Breast epithelium (tissue), 4 donors: ENCODE measurements around the gene RFX1. TPM values are rescaled to one million over a fixed set of nuclear protein-coding genes. Genes with fewer than 3 reads are reported as not detected.

ENCODE experiments used
- DNase-seq, 2 donors: peaks; one replicate each; pipeline ENCODE4 v3.0.0-alpha.2; 2019; ENCODE audit warnings: low spot score in 2 of 2
- H3K27ac ChIP-seq, 2 donors: fragments of 200-600 bp; sonication (generic) in 1 of 2; one replicate each; pipeline ENCODE4 v1.5.1; 2016 to 2019; ENCODE audit warnings: mild to moderate bottlenecking in 1 of 2
- H3K27me3 ChIP-seq, 2 donors: fragments of 200-600 bp; sonication (generic) in 1 of 2; one replicate each; pipeline versions ENCODE4 v1.5.1 to v1.6.0; 2017 to 2019; ENCODE audit warnings: control low read depth in 1 of 2, mild to moderate bottlenecking in 1 of 2
- H3K36me3 ChIP-seq: fragments of 200-600 bp; one replicate; pipeline ENCODE4 v1.5.1; 2019
- H3K4me1 ChIP-seq, 2 donors: fragments of 200-600 bp; sonication (generic); one replicate each; pipeline ENCODE4 v1.5.1; 2016 to 2019; ENCODE audit warnings: control low read depth in 1 of 2
- H3K4me3 ChIP-seq, 3 donors: fragments of 200-600 bp; sonication (generic); 1 replicate in 2 of 3; 2 replicates in 1 of 3; pipeline ENCODE4 v1.5.1; 2016 to 2019; ENCODE audit warnings: mild to moderate bottlenecking in 3 of 3, moderate library complexity in 2 of 3
- H3K9me3 ChIP-seq, 2 donors: fragments of 200-600 bp; sonication (generic) in 1 of 2; one replicate each; pipeline ENCODE4 v1.5.1; 2016 to 2019; ENCODE audit warnings: control low read depth in 1 of 2
- POLR2A ChIP-seq: fragments of 450-650 bp; IDR thresholded peaks from one replicate; pipeline ENCODE4 v1.6.1; 2016; ENCODE audit warnings: antibody characterized with exemption, mild to moderate bottlenecking, moderate library complexity
- POLR2AphosphoS5 ChIP-seq, 3 donors: sonication (generic); formaldehyde crosslinking; IDR thresholded peaks; one replicate each; pipeline ENCODE4 v1.6.1; 2017; ENCODE audit warnings: antibody characterized with exemption in 3 of 3
- intact Hi-C: fragments of 100-400 bp; cut with DNase I; formaldehyde crosslinking; loops from one replicate; pipeline ENCODE4 v1.15.1; 2023; ENCODE audit warnings: low total_unique reads
- total RNA-seq, 3 donors: library from RNA; depleted of rRNA; stranded (reverse); fragments of >200 nt; gene quantifications; one replicate each; pipeline ENCODE4 v1.1.0, GENCODE V29; 2016
- TF ChIP-seq, protein P1 (sequence below), 3 donors: fragments of 450-650 bp; IDR thresholded peaks; one replicate each; pipeline ENCODE4 v1.5.1; 2016 to 2017; ENCODE audit warnings: antibody characterized with exemption in 3 of 3, mild to moderate bottlenecking in 3 of 3, moderate library complexity in 3 of 3

The RFX1 gene
- total RNA-seq, 3 donors from 2014 or later = 2.6 to 3.7 (median 3.6) TPM

DNA sequence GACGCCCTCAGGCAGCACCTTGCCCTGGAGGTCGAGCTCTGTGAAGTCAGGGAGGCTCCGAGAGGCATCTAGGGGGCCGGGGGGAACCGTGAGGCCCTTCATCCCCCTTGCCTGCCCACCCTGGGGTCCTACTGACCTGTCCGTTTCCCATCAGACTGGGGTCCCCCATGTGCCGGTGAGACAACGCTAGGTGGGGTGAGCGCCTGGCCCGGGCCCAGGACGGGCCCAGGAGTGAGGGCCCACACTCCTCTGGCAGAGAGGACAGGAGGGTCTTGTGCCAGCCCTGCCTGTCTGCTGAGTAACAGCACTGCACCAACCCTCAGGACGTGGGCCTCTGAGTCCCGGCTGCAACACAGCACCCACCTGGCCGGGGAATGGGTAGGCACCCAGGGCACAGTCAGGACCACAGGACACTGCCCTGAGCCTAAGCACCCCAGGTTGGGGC is 39.4 kb downstream of the RFX1 start:
- DNase-seq = no peak
- Histone ChIP-seq H3K27ac (no peak overlapping the region), H3K27me3 (no peaks in the 10 kb centered on the region), H3K4me1 (no peaks in the 10 kb centered on the region), H3K36me3 (peaks cover 16% of the 10 kb centered on the region), H3K9me3 (no peaks in the 10 kb centered on the region), H3K4me3 (no peak overlapping the region)
- TF ChIP-seq, protein P1, sequence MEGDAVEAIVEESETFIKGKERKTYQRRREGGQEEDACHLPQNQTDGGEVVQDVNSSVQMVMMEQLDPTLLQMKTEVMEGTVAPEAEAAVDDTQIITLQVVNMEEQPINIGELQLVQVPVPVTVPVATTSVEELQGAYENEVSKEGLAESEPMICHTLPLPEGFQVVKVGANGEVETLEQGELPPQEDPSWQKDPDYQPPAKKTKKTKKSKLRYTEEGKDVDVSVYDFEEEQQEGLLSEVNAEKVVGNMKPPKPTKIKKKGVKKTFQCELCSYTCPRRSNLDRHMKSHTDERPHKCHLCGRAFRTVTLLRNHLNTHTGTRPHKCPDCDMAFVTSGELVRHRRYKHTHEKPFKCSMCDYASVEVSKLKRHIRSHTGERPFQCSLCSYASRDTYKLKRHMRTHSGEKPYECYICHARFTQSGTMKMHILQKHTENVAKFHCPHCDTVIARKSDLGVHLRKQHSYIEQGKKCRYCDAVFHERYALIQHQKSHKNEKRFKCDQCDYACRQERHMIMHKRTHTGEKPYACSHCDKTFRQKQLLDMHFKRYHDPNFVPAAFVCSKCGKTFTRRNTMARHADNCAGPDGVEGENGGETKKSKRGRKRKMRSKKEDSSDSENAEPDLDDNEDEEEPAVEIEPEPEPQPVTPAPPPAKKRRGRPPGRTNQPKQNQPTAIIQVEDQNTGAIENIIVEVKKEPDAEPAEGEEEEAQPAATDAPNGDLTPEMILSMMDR (IDR thresholded peaks at IDR 0.05) = no peak
- TF ChIP-seq POLR2A (no peak), POLR2AphosphoS5 (IDR thresholded peaks at IDR 0.05) (no peak)
- intact Hi-C loops = no loop called here

DNA sequence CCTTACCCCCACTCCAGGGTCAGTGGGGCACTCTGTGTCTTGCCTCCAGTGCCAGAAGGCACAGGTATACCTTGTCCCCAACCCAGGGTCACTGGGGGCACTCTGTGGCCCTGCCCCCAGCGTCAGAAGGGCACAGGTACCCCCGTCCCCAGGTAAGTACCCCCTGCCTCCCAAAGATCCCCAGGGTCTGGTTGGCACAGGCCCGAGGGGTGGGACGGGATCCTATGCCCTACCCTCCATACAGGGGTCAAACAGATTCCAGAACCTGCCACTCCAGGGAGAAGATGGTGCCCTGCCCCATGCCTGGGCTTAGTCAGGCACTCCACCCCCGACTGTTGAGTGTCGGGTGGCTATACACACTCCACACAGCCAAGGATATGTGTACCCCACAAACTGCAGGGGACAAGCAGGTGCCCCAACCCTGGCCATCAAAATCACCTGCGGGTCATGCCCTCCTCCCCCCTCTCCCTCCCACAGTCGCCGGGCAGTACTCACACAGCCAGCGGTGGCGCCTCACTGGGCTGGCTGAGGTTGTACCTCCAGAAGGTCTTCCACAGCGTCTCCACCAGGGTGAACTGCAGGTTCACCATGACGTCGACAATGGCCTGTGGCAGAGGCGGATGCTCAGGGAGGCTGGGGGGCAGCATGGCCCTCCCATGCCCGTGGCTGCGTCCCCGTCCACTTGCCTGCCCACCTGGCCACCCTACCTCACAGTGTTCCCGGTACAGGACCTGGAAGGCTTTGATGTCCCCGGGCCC is 40.0 kb downstream of the RFX1 start:
- Histone ChIP-seq H3K9me3 (no peaks in the 10 kb centered on the region), H3K36me3 (peaks cover 16% of the 10 kb centered on the region), H3K27me3 (no peaks in the 10 kb centered on the region), H3K27ac (no peak overlapping the region), H3K4me3 (no peak overlapping the region), H3K4me1 (no peaks in the 10 kb centered on the region)
- DNase-seq = no peak
- intact Hi-C loops = no loop called here
- TF ChIP-seq POLR2A (no peak), POLR2AphosphoS5 (IDR thresholded peaks at IDR 0.05) (no peak)
- TF ChIP-seq, protein P1 (IDR thresholded peaks at IDR 0.05) = no peak

DNA sequence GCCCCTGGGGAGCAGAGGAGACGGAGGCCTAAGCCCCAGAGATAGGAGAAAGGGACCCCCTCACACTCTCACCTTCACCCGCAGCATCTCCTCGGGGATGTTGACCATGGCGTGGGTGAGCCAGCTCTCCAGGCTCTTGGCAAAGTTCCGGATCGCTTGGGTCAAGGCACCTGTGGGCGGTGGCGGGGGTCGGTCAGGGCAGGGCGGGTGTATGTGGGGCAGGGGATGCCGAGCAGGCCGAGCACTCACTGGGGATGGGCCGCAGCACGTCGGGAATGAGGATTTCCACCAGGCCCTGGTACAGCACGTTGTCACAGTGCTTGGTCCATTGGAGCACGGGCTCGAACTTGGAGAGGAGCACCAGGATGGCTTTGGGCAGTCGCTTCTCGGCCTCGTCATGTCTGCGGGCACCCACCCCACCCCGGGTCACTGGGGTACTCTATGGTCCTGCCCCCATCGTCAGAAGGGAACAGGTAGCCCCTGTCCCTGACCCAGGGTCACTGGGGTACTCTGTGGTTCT is 40.7 kb downstream of the RFX1 start:
- TF ChIP-seq, protein P1 (IDR thresholded peaks at IDR 0.05) = no peak
- TF ChIP-seq POLR2A (no peak), POLR2AphosphoS5 (IDR thresholded peaks at IDR 0.05) (no peak)

DNA sequence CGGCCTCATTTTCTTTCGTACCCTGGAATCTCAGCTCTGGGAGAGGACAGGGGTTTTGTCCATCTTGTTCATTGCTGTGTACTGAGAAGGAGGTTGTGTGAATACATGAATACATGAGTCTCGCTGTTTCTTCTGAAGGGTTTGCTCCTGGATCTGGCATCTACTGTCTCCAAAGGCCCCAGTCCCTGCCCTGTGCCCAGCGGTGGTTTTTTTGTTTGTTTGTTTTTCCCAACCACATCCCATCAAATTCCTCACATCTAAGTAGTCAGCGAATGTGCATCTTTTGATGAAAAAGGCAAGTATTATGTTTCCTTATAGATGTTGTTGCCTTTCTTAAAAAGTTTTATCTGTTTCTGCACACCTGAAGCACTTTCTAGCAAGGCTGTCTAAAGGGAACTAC is 41.3 kb downstream of the RFX1 start:
- no peak for DNase-seq
- Histone ChIP-seq H3K4me1 (no peaks in the 10 kb centered on the region), H3K27ac (no peak overlapping the region), H3K36me3 (peaks cover 13% of the 10 kb centered on the region), H3K4me3 (no peak overlapping the region), H3K9me3 (no peaks in the 10 kb centered on the region), H3K27me3 (no peaks in the 10 kb centered on the region)
- intact Hi-C loops = no loop called here
- TF ChIP-seq, protein P1 (IDR thresholded peaks at IDR 0.05) = no peak
- TF ChIP-seq POLR2AphosphoS5 (IDR thresholded peaks at IDR 0.05) = no peak
- no peak for TF ChIP-seq POLR2A

More for the DNA sequence above, 40.7 kb downstream of the RFX1 start:
- no peak for DNase-seq
- H3K4me1 ChIP-seq = no peaks in the 10 kb centered on the region
- intact Hi-C loops = no loop called here
- H3K4me3 ChIP-seq = no peak overlapping the region
- H3K9me3 ChIP-seq = no peaks in the 10 kb centered on the region
- H3K27ac ChIP-seq = no peak overlapping the region
- H3K27me3 ChIP-seq = no peaks in the 10 kb centered on the region
- peaks cover 16% of the 10 kb centered on the region for H3K36me3 ChIP-seq

DNA sequence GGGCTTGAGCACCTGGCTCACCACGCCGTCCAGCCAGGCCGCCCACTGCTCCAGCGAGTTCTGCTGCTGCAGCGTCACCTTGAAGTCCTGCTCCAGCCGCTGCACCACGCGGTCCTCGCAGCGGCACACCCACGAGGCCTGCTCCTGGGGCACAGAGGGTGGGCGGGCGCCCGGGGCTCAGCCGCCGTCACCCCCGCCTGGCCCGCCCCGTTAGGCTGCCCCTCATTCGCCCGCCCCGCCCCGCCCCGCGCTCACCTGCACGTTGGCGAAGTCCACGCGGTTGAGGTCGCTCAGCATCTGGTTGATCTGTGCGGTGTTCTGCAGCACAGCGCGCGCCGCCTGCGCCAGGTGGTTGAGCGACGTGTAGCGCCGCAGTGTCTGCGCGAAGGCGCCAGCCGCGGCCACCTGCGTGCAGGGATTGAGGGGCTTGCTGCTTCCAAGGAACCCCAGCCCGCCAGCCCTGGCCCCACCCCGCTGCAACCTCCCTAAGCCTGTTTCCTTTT is 42.5 kb downstream of the RFX1 start:
- no peaks in the 10 kb centered on the region for H3K27me3 ChIP-seq

More for the DNA sequence above, 42.5 kb downstream of the RFX1 start:
- no peak for DNase-seq
- H3K36me3 ChIP-seq = peaks cover 5% of the 10 kb centered on the region
- no peaks in the 10 kb centered on the region for H3K4me1 ChIP-seq
- intact Hi-C loops = no loop called here
- TF ChIP-seq POLR2AphosphoS5 (IDR thresholded peaks at IDR 0.05) = no peak
- no peaks in the 10 kb centered on the region for H3K9me3 ChIP-seq
- H3K4me3 ChIP-seq = no peak overlapping the region
- H3K27ac ChIP-seq = no peak overlapping the region
